ENCODE results near the gene RBBP8NL.
A peak's percentile ranks its signal among the peaks of the same experiment; 100 is the strongest.

The RBBP8NL gene

DNA sequence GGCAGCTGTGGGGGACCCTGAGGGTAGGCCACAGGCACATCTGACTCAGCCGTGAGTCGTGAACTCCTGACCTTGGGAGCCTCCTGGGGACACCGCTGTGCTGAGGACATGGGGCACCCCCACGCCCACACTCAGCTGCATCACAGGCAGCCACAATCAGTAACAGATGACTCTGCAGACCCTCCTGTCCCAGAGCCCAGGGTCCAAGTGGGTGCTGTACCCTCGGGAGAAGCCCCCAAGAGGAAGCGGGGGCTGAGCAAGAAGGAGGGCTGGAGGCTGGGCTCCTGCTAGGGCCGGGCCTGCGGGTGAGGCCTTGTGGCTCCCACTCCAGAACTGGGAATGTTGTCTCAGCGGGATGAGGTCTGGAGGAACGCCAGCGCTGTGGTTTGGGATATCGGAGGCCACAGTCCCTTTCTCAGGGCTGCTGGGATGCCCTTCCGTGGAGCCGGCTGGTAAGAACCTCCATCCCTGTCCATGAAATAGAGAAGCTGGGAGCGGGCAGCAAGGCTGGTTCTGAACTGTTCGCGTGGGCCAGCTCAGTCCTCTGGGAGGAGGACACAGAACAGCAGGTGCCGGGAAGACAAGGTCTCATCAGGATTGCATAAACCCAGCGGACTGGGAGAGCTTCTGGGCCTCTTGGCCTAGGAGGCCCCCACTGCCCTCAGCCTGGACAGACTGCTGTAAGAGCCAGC is 57.1 kb downstream of the RBBP8NL start:
- no peak for DNase-seq

GRCh38 chr20:62369815-62370114 is 57.6 kb downstream of the RBBP8NL start:
- no peak for DNase-seq

- DNase-seq = no peak
These were observed 58.1 kb downstream of the RBBP8NL start for GRCh38 chr20:62368976-62369814.

GRCh38 chr20:62368392-62368975 is 58.9 kb downstream of the RBBP8NL start:
- no peak for DNase-seq

- DNase-seq = no peak
These were observed 59.5 kb downstream of the RBBP8NL start for GRCh38 chr20:62367633-62368391.

- peak; percentile 23 for DNase-seq
These were observed 60.2 kb downstream of the RBBP8NL start, which contains the start of gene LAMA5 for GRCh38 chr20:62367136-62367632. Gene LAMA5, minus strand, starts transcription at chr20:62367312. Its CDS starts 67 bp downstream, at chr20:62367245.

GRCh38 chr20:62366370-62367135 is 60.8 kb downstream of the RBBP8NL start:
- DNase-seq = no peak

DNA sequence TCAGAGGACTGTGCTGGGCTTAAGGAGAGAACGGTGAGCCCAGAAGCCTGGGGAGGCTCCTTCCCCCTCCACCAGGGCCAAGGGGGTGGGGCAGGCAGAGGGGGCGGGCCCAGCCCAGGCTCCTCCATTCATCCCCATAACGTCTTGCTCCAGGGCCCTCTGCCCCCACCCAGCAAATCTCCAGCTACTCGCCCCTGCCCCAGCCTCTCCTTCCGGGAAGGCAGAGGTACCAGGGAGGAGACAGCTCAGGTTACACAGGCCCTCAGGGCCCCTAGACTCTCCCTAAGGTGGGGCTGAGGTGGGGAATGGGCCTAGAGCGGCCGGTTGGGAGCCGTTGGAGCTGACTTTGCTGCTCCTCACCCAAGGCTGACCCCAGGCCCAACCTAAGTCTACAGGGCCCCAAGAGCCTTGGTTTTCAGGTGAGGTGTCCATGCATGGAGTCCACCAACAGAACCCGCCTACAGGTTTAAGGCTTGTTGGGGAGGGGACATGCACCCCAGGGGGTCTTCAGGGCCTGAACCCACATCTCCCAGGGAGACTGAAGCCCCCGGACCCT is 61.4 kb downstream of the RBBP8NL start:
- no peak for DNase-seq

DNA sequence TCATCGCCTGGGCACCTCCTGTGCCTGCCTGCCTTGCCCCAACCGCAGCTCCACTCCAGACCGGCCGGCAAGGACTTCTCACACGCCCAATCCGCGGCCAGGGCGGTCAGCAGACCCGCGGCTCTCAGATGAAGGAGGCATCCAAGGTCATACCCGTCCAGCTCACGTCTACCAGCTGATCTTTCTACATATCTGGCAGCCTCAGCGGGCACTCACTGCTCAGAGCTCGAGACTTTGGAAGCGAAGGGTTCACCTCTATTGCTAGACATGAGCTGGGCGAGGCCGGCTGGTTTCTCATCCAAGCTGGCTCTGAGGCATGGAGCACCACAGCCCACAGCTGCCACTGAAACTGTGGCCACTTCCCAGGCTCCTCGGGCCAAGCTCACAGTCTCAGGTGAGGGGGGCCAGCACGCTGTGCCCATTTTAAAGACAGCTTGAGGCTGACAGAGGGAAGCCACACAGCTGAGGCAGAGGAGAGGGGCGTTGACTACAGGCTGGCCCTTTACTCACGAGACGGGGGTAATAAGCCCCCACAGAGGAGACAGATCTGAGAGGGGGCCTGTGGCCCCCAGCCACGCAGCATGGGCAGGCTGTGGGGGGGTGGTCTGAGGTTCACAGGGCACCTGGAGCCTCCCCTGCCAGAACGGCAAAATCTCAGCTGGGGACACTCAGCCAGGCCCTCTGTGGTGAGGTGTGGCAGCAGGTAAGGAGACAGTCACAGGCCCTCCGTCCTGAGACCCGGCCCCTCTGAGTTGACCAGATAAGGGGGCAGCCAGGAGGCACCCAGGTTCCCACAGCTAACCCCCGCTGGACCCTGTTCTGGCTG is 62.2 kb downstream of the RBBP8NL start:
- no peak for DNase-seq

GRCh38 chr20:62363920-62364851 is 63.2 kb downstream of the RBBP8NL start:
- DNase-seq = no peak

GRCh38 chr20:62362991-62363919 is 64.1 kb downstream of the RBBP8NL start:
- no peak for DNase-seq

GRCh38 chr20:62362590-62362940 is 64.8 kb downstream of the RBBP8NL start:
- no peak for DNase-seq

DNA sequence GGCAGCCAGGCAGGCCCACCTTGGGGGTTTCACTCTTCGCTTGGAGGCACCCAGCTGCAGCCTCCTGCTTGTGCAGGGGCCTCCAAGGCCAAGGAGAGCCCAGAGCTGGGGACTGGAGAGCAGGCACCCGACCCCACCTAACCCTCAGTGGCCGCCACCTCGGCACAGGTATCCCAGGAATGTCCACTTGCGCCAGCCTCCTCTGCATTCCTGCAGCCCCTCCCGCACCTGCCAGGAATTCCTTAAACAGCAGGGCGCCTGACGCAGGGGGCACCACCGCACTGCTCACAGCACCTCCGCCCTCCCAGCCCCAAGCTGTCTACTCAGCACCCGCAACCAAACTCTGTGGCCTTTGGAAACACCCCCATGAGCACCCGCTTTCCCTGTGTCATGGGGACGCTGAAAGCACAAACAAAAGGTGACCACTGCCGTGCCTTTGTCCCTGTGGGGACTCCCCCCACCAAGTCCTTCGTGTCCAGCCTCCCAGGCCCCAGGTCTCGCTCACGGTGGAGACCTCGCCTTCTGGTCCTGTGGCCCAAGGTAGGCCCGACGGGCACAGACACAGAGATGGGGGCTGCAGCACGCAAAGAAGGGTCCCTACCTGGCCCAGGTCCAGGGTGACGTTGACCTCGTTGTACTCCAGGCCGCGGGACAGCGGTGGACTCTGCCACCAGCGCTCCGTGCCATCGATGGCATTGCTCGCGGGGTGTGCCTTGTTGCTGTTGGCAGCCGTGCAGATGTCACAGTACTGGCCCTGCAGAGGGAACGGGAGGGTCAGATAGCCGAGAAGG is 65.3 kb downstream of the RBBP8NL start:
- no peak for DNase-seq

GRCh38 chr20:62360854-62361798 is 66.2 kb downstream of the RBBP8NL start:
- no peak for DNase-seq
